Endometrial microvascular endothelial cells (primary cell): ENCODE data around the gene PMM1. TPM values are rescaled to one million over a fixed set of nuclear protein-coding genes. Genes with fewer than 3 reads are reported as not detected.

Experiments
- total RNA-seq: library from RNA; depleted of rRNA; stranded (reverse); fragments of >200 nt; gene quantifications from one replicate; pipeline ENCODE4 v1.2.3, GENCODE V29; 2015; ENCODE audit errors: inconsistent ontology term

PMM1 gene
- total RNA-seq, 1 donor from 2014 or later = 8.9 TPM

Other genes with a start within 250 kb of the PMM1 start
- gene TEF, start 207.9 kb downstream of the PMM1 start, total RNA-seq = 2.6 TPM
- 32.9 TPM for gene TOB2, start 143.0 kb downstream of the PMM1 start, total RNA-seq
- 85.0 TPM for gene PHF5A, start 121.1 kb downstream of the PMM1 start, total RNA-seq
- gene ACO2, start 120.7 kb downstream of the PMM1 start, total RNA-seq = 82.8 TPM
- 15.7 TPM for gene POLR3H, start 45.4 kb downstream of the PMM1 start, total RNA-seq
- not detected for gene CSDC2, start 28.8 kb downstream of the PMM1 start, total RNA-seq
- gene DESI1, start 31.2 kb upstream of the PMM1 start, total RNA-seq = 52.3 TPM
- 481 TPM for gene XRCC6, start 31.5 kb upstream of the PMM1 start, total RNA-seq
- 185 TPM for gene SNU13, start 99.0 kb upstream of the PMM1 start, total RNA-seq
- gene MEI1, start 109.7 kb upstream of the PMM1 start, total RNA-seq = 0.28 TPM
- 15.1 TPM for gene CCDC134, start 210.8 kb upstream of the PMM1 start, total RNA-seq
- gene SREBF2, start 243.3 kb upstream of the PMM1 start, total RNA-seq = 31.7 TPM